Right kidney (tissue), 1 donor: Measurements from ENCODE around the gene DENND1A.
"Not testable (repeated sequence)": the region's sequence is repeated elsewhere in the genome, so short reads cannot be mapped to it uniquely, and the experiment has no call there.

Experiments
- DNase-seq: peaks from one replicate; pipeline ENCODE4 v3.0.0-alpha.2; 2016

Gene DENND1A

GRCh38 chr9:123763910-123764588 is 165.9 kb downstream of the DENND1A start:
- no peak for DNase-seq

GRCh38 chr9:123761905-123762605 is 167.9 kb downstream of the DENND1A start:
- DNase-seq, result no peak

- no peak for DNase-seq
These were observed 172.0 kb downstream of the DENND1A start for GRCh38 chr9:123757960-123758359.

- no peak for DNase-seq
These were observed 172.4 kb downstream of the DENND1A start for GRCh38 chr9:123757547-123757946.

- DNase-seq, result no peak
These were observed 173.3 kb downstream of the DENND1A start for GRCh38 chr9:123756484-123757106.

- DNase-seq, result no peak
These were observed 176.2 kb downstream of the DENND1A start for GRCh38 chr9:123753669-123754258.

- DNase-seq, result no peak
These were observed 176.9 kb downstream of the DENND1A start for GRCh38 chr9:123753016-123753415.

- DNase-seq, result peak; percentile 33
These were observed 180.2 kb downstream of the DENND1A start for GRCh38 chr9:123749580-123750202.

- DNase-seq, result no peak
These were observed 183.2 kb downstream of the DENND1A start for GRCh38 chr9:123746765-123747164.

GRCh38 chr9:123745933-123746332 is 184.0 kb downstream of the DENND1A start:
- DNase-seq, result no peak

- no peak for DNase-seq
These were observed 184.5 kb downstream of the DENND1A start for GRCh38 chr9:123745451-123745850.

GRCh38 chr9:123743737-123744136 is 186.2 kb downstream of the DENND1A start:
- DNase-seq, result no peak

- DNase-seq, result no peak
These were observed 187.7 kb downstream of the DENND1A start for GRCh38 chr9:123742009-123742767.

GRCh38 chr9:123741214-123741613 is 188.7 kb downstream of the DENND1A start:
- DNase-seq, result no peak

- no peak for DNase-seq
These were observed 190.0 kb downstream of the DENND1A start for GRCh38 chr9:123739902-123740301.

GRCh38 chr9:123739387-123739786 is 190.5 kb downstream of the DENND1A start:
- DNase-seq, result no peak

GRCh38 chr9:123738648-123739047 is 191.3 kb downstream of the DENND1A start:
- DNase-seq, result no peak

- no peak for DNase-seq
These were observed 194.6 kb downstream of the DENND1A start for GRCh38 chr9:123735376-123735775.

- not testable (repeated sequence) for DNase-seq
These were observed 201.4 kb downstream of the DENND1A start for GRCh38 chr9:123728571-123728970.

GRCh38 chr9:123727332-123727731 is 202.6 kb downstream of the DENND1A start:
- DNase-seq, result no peak

- DNase-seq, result no peak
These were observed 204.5 kb downstream of the DENND1A start for GRCh38 chr9:123725389-123725788.
